ENCODE data around the gene CUX1. TPM values are rescaled to one million over a fixed set of nuclear protein-coding genes. Genes with fewer than 3 reads are reported as not detected.

The CUX1 gene
- total RNA-seq, 1 experiment from 2014 or later, result 39.6 TPM

DNA sequence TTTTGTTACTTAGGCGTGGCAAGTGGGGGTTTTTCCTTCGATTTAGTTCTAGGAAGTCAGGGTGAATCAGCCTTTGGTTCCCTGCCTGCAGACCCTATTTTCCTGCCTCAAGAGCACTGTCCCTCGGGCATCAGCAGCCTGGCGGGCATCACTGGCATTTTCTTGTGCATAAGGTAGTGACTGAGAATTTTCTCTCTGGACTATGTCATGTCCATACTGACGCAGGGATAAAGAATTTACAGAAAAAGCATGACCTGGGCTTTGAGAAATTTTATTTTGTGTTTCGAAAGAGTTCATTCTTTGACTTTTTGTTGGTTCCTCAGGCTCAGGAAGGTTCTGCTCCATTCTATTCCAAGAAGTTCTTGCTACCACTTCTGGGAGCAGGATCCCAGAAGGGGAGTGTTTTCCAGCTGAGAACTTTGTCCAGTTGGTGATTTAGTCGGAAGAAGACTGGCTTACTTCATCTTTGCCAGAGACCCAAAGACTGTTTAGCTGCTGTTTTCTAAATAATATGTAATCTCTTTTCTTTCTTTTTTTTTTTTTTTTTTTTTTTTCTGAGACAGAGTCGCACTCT lies 255.3 kb downstream of the CUX1 start:
- Histone ChIP-seq H3K4me3 (ENCODE audit: low read length) (no peak overlapping the region), H3K36me3 (ENCODE audit: low read depth, low read length) (peaks cover 13% of the 10 kb centered on the region), H3K27me3 (ENCODE audit: low read length) (no peaks in the 10 kb centered on the region), H3K79me2 (ENCODE audit: low read length) (no peaks in the 10 kb centered on the region), H3K4me1 (ENCODE audit: insufficient read depth, low read length) (no peaks in the 10 kb centered on the region), H3K9ac (ENCODE audit: low read length) (no peak overlapping the region), H3K4me2 (ENCODE audit: low read length) (no peak overlapping the region), H3F3A (ENCODE audit: low read length, unreplicated experiment) (no peaks in the 10 kb centered on the region), H4K20me1 (ENCODE audit: low read length) (no peaks in the 10 kb centered on the region), H3K27ac (ENCODE audit: low read length) (no peak overlapping the region), H3K9me3 (ENCODE audit: low read length) (no peaks in the 10 kb centered on the region), H2AFZ (ENCODE audit: low read length) (no peak overlapping the region), H3K9me2 (replicated peaks; ENCODE audit: low read length) (no peaks in the 10 kb centered on the region)
- no peak for ATAC-seq
- no peak for DNase-seq
- no peak for TF ChIP-seq CTCF (conservative IDR thresholded peaks at IDR 0.05; ENCODE audit: low read depth, low read length)
- no peak for TF ChIP-seq EZH2phosphoT487 (IDR thresholded peaks at IDR 0.05; ENCODE audit: borderline replicate concordance, low read length)
- no peak for TF ChIP-seq EZH2 (IDR thresholded peaks at IDR 0.05; ENCODE audit: low read length, unreplicated experiment)
- intact Hi-C loops (cut with micrococcal nuclease), result no loop called here
- BruUV-seq (replicated peaks), result no TSS peak
- ChIA-PET POLR2A (ENCODE audit: unreplicated experiment) (no interaction called here), CTCF (no interaction called here)

- H4K20me1 ChIP-seq (ENCODE audit: low read length), result no peaks in the 10 kb centered on the region
- TF ChIP-seq CTCF (conservative IDR thresholded peaks at IDR 0.05; ENCODE audit: low read depth, low read length) (no peak), EZH2phosphoT487 (IDR thresholded peaks at IDR 0.05; ENCODE audit: borderline replicate concordance, low read length) (no peak), EZH2 (IDR thresholded peaks at IDR 0.05; ENCODE audit: low read length, unreplicated experiment) (no peak)
- intact Hi-C loops (cut with micrococcal nuclease), result no loop called here
- no peaks in the 10 kb centered on the region for H3K9me2 ChIP-seq (replicated peaks; ENCODE audit: low read length)
- peaks cover 13% of the 10 kb centered on the region for H3K36me3 ChIP-seq (ENCODE audit: low read depth, low read length)
- H3K9ac ChIP-seq (ENCODE audit: low read length), result no peak overlapping the region
- H2AFZ ChIP-seq (ENCODE audit: low read length), result no peak overlapping the region
- ATAC-seq, result no peak
- H3K27me3 ChIP-seq (ENCODE audit: low read length), result no peaks in the 10 kb centered on the region
- H3K4me1 ChIP-seq (ENCODE audit: insufficient read depth, low read length), result no peaks in the 10 kb centered on the region
- H3K9me3 ChIP-seq (ENCODE audit: low read length), result no peaks in the 10 kb centered on the region
- ChIA-PET CTCF (no interaction called here), POLR2A (ENCODE audit: unreplicated experiment) (no interaction called here)
- DNase-seq, result no peak
- no peaks in the 10 kb centered on the region for H3F3A ChIP-seq (ENCODE audit: low read length, unreplicated experiment)
- BruUV-seq (replicated peaks), result no TSS peak
- H3K79me2 ChIP-seq (ENCODE audit: low read length), result no peaks in the 10 kb centered on the region
- H3K27ac ChIP-seq (ENCODE audit: low read length), result no peak overlapping the region
- no peak overlapping the region for H3K4me2 ChIP-seq (ENCODE audit: low read length)
- H3K4me3 ChIP-seq (ENCODE audit: low read length), result no peak overlapping the region
These were observed 256.8 kb downstream of the CUX1 start for GRCh38 chr7:102073931-102074880.

- Histone ChIP-seq H3K4me3 (ENCODE audit: low read length) (no peak overlapping the region), H3K4me2 (ENCODE audit: low read length) (no peak overlapping the region), H3F3A (ENCODE audit: low read length, unreplicated experiment) (no peaks in the 10 kb centered on the region), H3K4me1 (ENCODE audit: insufficient read depth, low read length) (no peaks in the 10 kb centered on the region), H3K9ac (ENCODE audit: low read length) (no peak overlapping the region), H3K9me3 (ENCODE audit: low read length) (no peaks in the 10 kb centered on the region), H3K36me3 (ENCODE audit: low read depth, low read length) (peaks cover 13% of the 10 kb centered on the region), H3K79me2 (ENCODE audit: low read length) (no peaks in the 10 kb centered on the region), H3K9me2 (replicated peaks; ENCODE audit: low read length) (no peaks in the 10 kb centered on the region), H3K27ac (ENCODE audit: low read length) (no peak overlapping the region), H3K27me3 (ENCODE audit: low read length) (no peaks in the 10 kb centered on the region), H2AFZ (ENCODE audit: low read length) (no peak overlapping the region), H4K20me1 (ENCODE audit: low read length) (no peaks in the 10 kb centered on the region)
- ATAC-seq, result no peak
- DNase-seq, result no peak
- BruUV-seq (replicated peaks), result no TSS peak
- intact Hi-C loops (cut with micrococcal nuclease), result no loop called here
- ChIA-PET CTCF (no interaction called here), POLR2A (ENCODE audit: unreplicated experiment) (no interaction called here)
- TF ChIP-seq EZH2 (IDR thresholded peaks at IDR 0.05; ENCODE audit: low read length, unreplicated experiment) (no peak), CTCF (conservative IDR thresholded peaks at IDR 0.05; ENCODE audit: low read depth, low read length) (no peak)
These were observed 257.7 kb downstream of the CUX1 start for GRCh38 chr7:102075126-102075525.
